T-cell (primary cell): ENCODE measurements around the gene HAUS7. TPM values are rescaled to one million over a fixed set of nuclear protein-coding genes. Genes with fewer than 3 reads are reported as not detected.

ENCODE experiments used
- ATAC-seq, 4 experiments: fragments of 200-7000 bp in 3 of 4; fragments of 150-1000 bp in 1 of 4; cut with Tn5 transposase; replicated peaks in 1 of 4; 1 replicate in 3 of 4; 2 replicates in 1 of 4; pipeline ENCODE4 v1.10.0; 2021; ENCODE audit warnings: moderate library complexity in 3 of 4, mild to moderate bottlenecking in 2 of 4, moderate number of reproducible peaks in 1 of 4
- CTCF ChIA-PET, 2 donors: fragments of 300-600 bp; sonication (Branson Sonifier 250); formaldehyde crosslinking; loops; one replicate each; lab custom pipeline; 2022; ENCODE audit warnings: antibody characterized with exemption in 2 of 2; lab: Charles Lee
- POLR2A ChIA-PET, 2 donors: fragments of 300-600 bp; sonication (Branson Sonifier 250); formaldehyde crosslinking; loops; one replicate each; lab custom pipeline; 2022; ENCODE audit warnings: antibody characterized with exemption in 2 of 2; lab: Charles Lee
- DNase-seq, 35 experiments: peaks; one replicate each; pipeline versions ENCODE4 v3.0.0 to v3.0.0-alpha.2; 2013 to 2023
- H3K27ac ChIP-seq: one replicate; pipeline ENCODE4 v1.5.1; 2013; ENCODE audit warnings: low read length
- H3K27me3 ChIP-seq, 2 experiments: replicated peaks in 1 of 2; 1 replicate in 1 of 2; 2 replicates in 1 of 2; pipeline versions ENCODE4 v1.6.1 to v1.7.0; 2013; ENCODE audit warnings: low read length in 1 of 2, mixed read lengths in 1 of 2; ENCODE audit not compliant: control insufficient read depth in 2 of 2, insufficient read depth in 2 of 2; ENCODE audit errors: extremely low read depth in 1 of 2
- H3K36me3 ChIP-seq, 2 donors: 1 replicate in 1 of 2; 2 replicates in 1 of 2; pipeline versions ENCODE4 v1.6.1 to v1.7.0; 2013; ENCODE audit warnings: low read length in 1 of 2; ENCODE audit not compliant: control insufficient read depth in 2 of 2, insufficient read depth in 1 of 2; ENCODE audit errors: extremely low read depth in 1 of 2
- H3K4me1 ChIP-seq, 2 experiments: 1 replicate in 1 of 2; 2 replicates in 1 of 2; pipeline versions ENCODE4 v1.6.1 to v1.7.0; 2013; ENCODE audit warnings: low read length in 2 of 2, mixed read lengths in 1 of 2; ENCODE audit not compliant: insufficient read depth in 2 of 2, control insufficient read depth in 1 of 2; ENCODE audit errors: extremely low read depth in 1 of 2
- H3K4me3 ChIP-seq, 2 donors: 1 replicate in 1 of 2; 2 replicates in 1 of 2; pipeline versions ENCODE4 v1.5.1 to v1.7.0; 2013; ENCODE audit warnings: mild to moderate bottlenecking in 2 of 2, low read length in 1 of 2, moderate library complexity in 1 of 2; ENCODE audit not compliant: control insufficient read depth in 1 of 2; ENCODE audit errors: extremely low read depth in 1 of 2
- H3K9me3 ChIP-seq: 2 replicates; pipeline ENCODE4 v1.7.0; 2013
- H3K27ac Mint-ChIP-seq, 2 donors: one replicate each; pipeline ENCODE4 v1.8.0; 2020 to 2021; ENCODE audit warnings: mild to moderate bottlenecking in 2 of 2, mixed read lengths in 2 of 2
- H3K27me3 Mint-ChIP-seq, 2 donors: one replicate each; pipeline ENCODE4 v1.8.0; 2021 to 2022; ENCODE audit warnings: mixed read lengths in 2 of 2
- H3K36me3 Mint-ChIP-seq: one replicate; pipeline ENCODE4 v1.8.0; 2021; ENCODE audit warnings: mixed read lengths
- H3K4me1 Mint-ChIP-seq, 3 donors: one replicate each; pipeline ENCODE4 v1.8.0; 2020 to 2022; ENCODE audit warnings: mixed read lengths in 3 of 3, mild to moderate bottlenecking in 1 of 3
- H3K4me3 Mint-ChIP-seq, 3 donors: one replicate each; pipeline ENCODE4 v1.8.0; 2020 to 2022; ENCODE audit warnings: mild to moderate bottlenecking in 3 of 3, mixed read lengths in 3 of 3, moderate library complexity in 3 of 3
- H3K9me3 Mint-ChIP-seq, 3 donors: one replicate each; pipeline ENCODE4 v1.8.0; 2020 to 2022; ENCODE audit warnings: mixed read lengths in 3 of 3
- WGBS: methylation state at CpG from one replicate; pipeline ENCODE4 v1.1.5; 2013; ENCODE audit warnings: missing lambda C conversion rate; ENCODE audit not compliant: insufficient coverage; 5-methylcytosine and 5-hydroxymethylcytosine counted together
- total RNA-seq, 35 experiments: library from RNA in 6 of 35; stranded (reverse) in 6 of 35; fragments of 120-200 nt in 1 of 35; gene quantifications; one replicate each; pipeline versions ENCODE4 v1.2.1 to v1.2.4 and lab custom pipeline; 2013 to 2026

The HAUS7 gene
- total RNA-seq, 5 donors from 2014 or later (not counting 1 experiment from before 2014, with no cell fraction given): 30.7 to 58.4 (median 48.6) TPM

DNA sequence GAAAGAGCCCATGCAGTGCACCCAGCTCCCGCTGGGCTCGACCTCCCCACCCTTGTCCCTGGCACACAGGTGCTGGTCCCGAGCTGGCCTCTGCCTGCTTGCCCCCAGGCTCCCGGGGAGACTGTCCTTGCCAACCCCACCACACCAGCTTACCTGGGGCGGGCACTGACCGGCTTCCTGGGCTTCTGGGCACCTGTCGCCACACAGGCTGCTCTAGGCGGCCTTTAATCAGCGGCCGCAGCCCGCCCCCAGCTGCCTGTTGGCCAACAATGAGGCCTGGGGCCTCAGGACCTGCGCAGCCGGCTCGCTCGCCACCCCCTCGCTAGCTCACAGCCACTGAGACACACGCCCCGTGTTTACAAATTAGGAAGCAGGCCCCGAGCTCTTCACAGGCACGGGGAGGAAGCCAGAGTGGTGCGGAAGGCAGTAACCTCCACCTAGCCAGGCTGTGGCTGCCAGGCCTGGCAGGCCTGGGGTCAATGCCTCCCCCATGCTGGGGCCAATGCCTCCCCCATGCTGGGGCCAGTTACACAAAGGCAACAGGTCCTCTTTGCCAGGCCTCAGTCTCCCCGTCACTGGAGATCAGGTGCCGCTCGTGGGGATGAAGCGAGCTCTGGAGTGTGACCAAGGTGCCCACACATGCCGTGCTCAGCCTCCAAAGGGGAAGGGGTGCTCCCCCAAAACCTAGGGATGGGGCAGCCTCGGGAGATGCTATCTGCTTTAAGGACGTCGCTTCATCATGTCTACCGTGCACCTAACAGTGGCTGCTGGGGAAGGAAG is 24.3 kb downstream of the HAUS7 start, which contains the start of gene TREX2:
Gene TREX2 (minus strand): TSS at position 201 of the 780 bp plus-strand sequence. CDS start 626 bp downstream, outside the sequence.
- POLR2A ChIA-PET: no interaction called here
- no peak for ATAC-seq
- H3K4me1 Mint-ChIP-seq: no peaks in the 10 kb centered on the region

DNA sequence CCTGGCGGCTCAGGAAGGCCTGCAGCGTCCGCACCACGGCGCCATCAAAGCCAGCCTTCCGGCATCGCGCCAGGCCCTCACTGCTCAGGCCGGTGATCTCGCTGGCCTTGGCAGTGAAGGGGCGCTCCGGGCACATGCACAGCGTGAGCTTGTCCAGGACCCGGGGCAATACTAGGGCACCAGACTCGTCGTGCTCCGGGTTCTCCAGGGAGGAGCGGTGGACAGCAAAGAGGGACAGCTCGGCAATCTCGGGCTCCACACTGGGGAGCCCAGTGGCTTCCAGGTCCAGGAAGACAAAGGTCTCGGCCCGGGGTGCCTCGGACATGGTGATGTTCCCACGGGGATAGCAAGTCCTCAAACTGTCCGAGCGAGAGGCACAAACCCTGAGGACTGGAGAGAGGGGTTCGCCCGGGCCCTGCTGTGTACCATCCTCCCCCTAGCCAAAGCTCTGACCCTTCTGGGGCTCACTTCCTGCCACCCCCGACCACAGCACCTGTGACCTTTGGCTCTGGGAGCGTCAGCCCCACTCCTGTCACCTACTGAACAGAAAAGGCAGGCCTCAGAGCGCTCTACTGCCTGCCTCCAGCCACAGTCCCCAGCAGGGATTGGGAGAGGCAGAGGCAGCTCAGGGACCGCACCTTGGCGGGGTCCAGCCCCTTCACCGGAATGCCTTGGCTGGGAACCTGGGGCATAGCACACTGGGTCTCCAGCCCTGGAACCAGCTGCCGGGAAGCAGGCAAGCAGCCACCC is 25.1 kb downstream of the HAUS7 start:
- CTCF ChIA-PET: no interaction called here
- POLR2A ChIA-PET: no interaction called here

More for the DNA sequence above, 24.3 kb downstream of the HAUS7 start, which contains the start of gene TREX2:
- peaks cover 5% of the 10 kb centered on the region for H3K36me3 Mint-ChIP-seq
- CTCF ChIA-PET: no interaction called here
- no peak for DNase-seq
- Histone ChIP-seq H3K36me3 (peaks cover 2 to 4% of the 10 kb centered on the region in 2 donors), H3K4me3 (no peak within 1 kb of the TSS), H3K27me3 (no peaks in the 10 kb centered on the region), H3K27ac (no peak within 1 kb of the TSS), H3K4me1 (no peaks in the 10 kb centered on the region), H3K9me3 (no peaks in the 10 kb centered on the region)
- H3K4me3 Mint-ChIP-seq: no peak within 1 kb of the TSS
- no peak within 1 kb of the TSS for H3K27ac Mint-ChIP-seq
- no peaks in the 10 kb centered on the region for H3K9me3 Mint-ChIP-seq
- 88% methylated on average over 14 of the region's 30 CpGs for WGBS
- H3K27me3 Mint-ChIP-seq: no peaks in the 10 kb centered on the region

DNA sequence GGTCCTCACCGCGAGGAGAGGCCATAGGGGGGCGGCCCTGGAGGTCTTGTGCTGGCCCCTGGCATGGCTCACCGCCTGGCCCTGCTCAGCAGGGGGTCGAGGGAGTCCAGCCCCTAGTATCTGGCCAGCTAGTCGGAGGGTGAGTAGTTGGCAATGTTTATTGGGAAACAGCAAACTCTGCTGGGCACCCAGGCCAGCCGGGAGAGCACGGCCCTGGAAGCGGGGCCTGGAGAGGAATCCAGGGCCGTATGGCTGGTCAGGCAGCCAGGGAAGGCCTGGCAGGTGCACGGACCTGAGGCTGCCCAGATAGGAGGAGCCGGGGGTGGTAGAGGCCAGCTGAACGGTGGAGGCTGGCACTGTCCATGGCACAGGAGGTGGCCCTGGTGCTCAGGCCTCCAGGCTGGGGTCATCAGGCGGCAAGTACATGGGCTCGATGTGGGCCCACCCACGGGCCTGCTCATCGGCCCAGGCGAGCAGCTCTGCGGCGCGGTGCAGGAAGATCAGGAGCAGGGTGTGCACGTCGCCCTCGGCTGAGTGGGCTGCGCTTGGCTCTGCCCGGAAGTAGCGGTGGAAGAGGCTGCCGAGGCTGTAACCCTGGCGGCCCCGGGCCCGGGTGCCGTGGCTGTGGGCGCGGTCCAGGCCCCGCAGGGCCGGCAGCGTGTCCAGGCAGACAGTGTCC is 25.9 kb downstream of the HAUS7 start:
- no peaks in the 10 kb centered on the region for H3K27me3 ChIP-seq
- H3K27ac ChIP-seq: no peak overlapping the region
- Mint-ChIP-seq H3K27me3 (peaks cover 0 to 1% of the 10 kb centered on the region in 2 donors), H3K27ac (no peak overlapping the region), H3K4me1 (no peaks in the 10 kb centered on the region), H3K4me3 (no peak overlapping the region), H3K9me3 (peaks cover 0 to 5% (median 0%) of the 10 kb centered on the region in 3 donors), H3K36me3 (no peaks in the 10 kb centered on the region)
- POLR2A ChIA-PET: no interaction called here
- DNase-seq (no peak), ATAC-seq (no peak)
- H3K4me3 ChIP-seq: no peak overlapping the region
- no peaks in the 10 kb centered on the region for H3K4me1 ChIP-seq
- CTCF ChIA-PET: interaction anchor here in 1 of 2 donors (0.6 kb wide), 1 partner anchor 166 kb away, joined by 6 read pairs; no protein-coding TSS in a partner anchor
- WGBS: 97% methylated on average over 27 of the region's 37 CpGs
- H3K9me3 ChIP-seq: no peaks in the 10 kb centered on the region
- no peaks in the 10 kb centered on the region for H3K36me3 ChIP-seq

More for the DNA sequence above, 25.1 kb downstream of the HAUS7 start:
- Mint-ChIP-seq H3K27me3 (no peaks in the 10 kb centered on the region), H3K9me3 (no peaks in the 10 kb centered on the region), H3K36me3 (peaks cover 3% of the 10 kb centered on the region), H3K4me3 (no peak overlapping the region), H3K4me1 (no peaks in the 10 kb centered on the region), H3K27ac (no peak overlapping the region)
- Histone ChIP-seq H3K36me3 (peaks cover 0 to 2% of the 10 kb centered on the region in 2 donors), H3K27me3 (no peaks in the 10 kb centered on the region), H3K9me3 (no peaks in the 10 kb centered on the region), H3K27ac (no peak overlapping the region), H3K4me1 (no peaks in the 10 kb centered on the region), H3K4me3 (no peak overlapping the region)
- ATAC-seq: no peak
- no peak for DNase-seq
- WGBS: 98% methylated on average over 20 of the region's 35 CpGs

DNA sequence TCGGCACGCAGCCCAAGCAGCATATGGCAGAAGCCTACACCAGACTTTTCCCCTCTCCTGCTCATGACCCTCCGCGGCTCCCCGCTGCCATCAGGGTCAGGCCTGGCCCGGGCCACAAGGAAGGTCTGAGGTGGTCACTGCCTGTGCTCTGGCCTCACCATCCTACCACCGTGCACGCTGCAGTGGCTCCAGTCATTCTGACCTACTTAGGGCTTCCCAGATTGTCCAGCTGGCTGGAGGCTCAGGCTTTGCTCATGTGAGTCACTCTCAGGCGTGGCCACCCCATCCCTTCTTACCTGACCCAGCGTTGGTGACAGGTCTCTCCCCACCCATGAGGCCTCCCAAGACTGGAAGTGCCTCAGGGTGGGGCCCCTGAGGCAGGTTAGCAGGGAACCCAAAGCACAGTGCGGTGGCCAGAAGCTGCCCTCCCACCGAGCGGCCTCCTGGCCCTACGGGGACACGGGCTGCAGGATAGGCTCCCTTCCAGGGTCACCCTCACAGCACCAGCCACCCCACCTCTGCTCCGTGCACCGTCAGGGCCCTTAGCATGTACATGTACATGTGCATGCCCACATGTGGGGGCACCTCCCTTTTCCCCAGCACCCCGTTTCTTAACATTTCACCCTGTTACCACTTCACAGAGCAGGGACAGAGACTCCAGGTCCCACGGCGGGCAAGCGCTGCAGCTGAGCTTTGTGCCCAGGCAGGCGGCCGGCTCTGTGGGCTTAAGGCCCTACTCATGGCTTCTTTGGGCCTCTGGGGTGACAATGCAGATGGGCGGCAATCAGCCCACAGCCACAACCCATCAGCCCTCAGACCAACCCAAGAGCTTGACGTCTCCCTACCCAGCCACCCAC is 26.7 kb downstream of the HAUS7 start:
- Mint-ChIP-seq H3K27ac (no peak overlapping the region), H3K4me3 (no peak overlapping the region), H3K4me1 (no peaks in the 10 kb centered on the region), H3K9me3 (peaks cover 0 to 5% (median 2%) of the 10 kb centered on the region in 3 donors), H3K27me3 (peaks cover 2 to 4% of the 10 kb centered on the region in 2 donors), H3K36me3 (no peaks in the 10 kb centered on the region)
- Histone ChIP-seq H3K36me3 (no peaks in the 10 kb centered on the region), H3K9me3 (no peaks in the 10 kb centered on the region), H3K4me1 (no peaks in the 10 kb centered on the region), H3K4me3 (no peak overlapping the region), H3K27me3 (no peaks in the 10 kb centered on the region), H3K27ac (no peak overlapping the region)
- CTCF ChIA-PET: interaction anchor here in 1 of 2 donors (0.5 to 0.6 kb wide), 2 partner anchors 166 to 451 kb away, joined by 4 to 6 read pairs; no protein-coding TSS in a partner anchor
- POLR2A ChIA-PET: no interaction called here
- no peak for ATAC-seq
- 92% methylated on average over 10 of the region's 25 CpGs for WGBS
- no peak for DNase-seq

DNA sequence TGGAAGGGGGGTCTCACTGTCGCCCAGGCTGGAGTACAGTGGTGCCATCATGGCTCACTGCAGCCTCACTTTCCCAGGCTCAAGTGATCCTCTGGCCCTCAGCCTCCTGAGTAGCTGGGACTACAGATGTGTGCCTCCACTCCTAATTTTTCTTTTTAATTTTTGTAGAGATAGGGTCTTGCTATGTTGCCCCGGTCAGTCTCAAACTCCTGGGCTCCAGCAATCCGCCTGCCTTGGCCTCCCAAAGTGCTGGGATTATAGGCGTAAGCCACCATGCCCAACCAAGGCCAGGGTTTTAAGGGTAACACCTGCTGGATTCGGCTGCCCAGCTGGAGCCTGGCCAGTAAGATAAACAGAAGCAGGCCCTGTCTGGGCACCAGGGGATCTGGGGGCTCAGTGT is 27.9 kb downstream of the HAUS7 start:
- peaks cover 8 to 9% of the 10 kb centered on the region in 2 donors for H3K27me3 Mint-ChIP-seq
- ChIA-PET CTCF (no interaction called here), POLR2A (no interaction called here)
- Histone ChIP-seq H3K27me3 (peaks cover 0 to under 1% of the 10 kb centered on the region in 2 experiments), H3K4me1 (no peaks in the 10 kb centered on the region), H3K9me3 (no peaks in the 10 kb centered on the region), H3K36me3 (no peaks in the 10 kb centered on the region), H3K4me3 (no peak overlapping the region), H3K27ac (no peak overlapping the region)
- WGBS: no CpG with 5 or more reads among the region's 5 CpGs
- no peaks in the 10 kb centered on the region for H3K36me3 Mint-ChIP-seq
- ATAC-seq (no peak), DNase-seq (no peak)
- peaks cover 0 to 5% (median 2%) of the 10 kb centered on the region in 3 donors for H3K9me3 Mint-ChIP-seq
- no peak overlapping the region for H3K27ac Mint-ChIP-seq
- no peaks in the 10 kb centered on the region for H3K4me1 Mint-ChIP-seq
- H3K4me3 Mint-ChIP-seq: no peak overlapping the region
